Activated CD4-positive, alpha-beta T cell treated with anti-CD3 and anti-CD28 coated beads, Interleukin-2, Interleukin-4, amounts not matched to agents 100 ng/mL and 50 ng/mL, durations not matched to agents 16 hours and 8 hours (primary cell): ENCODE measurements around the gene TARM1.

Experiments
- DNase-seq: peaks from one replicate; pipeline ENCODE4 v3.0.0-alpha.2; 2020; ENCODE audit warnings: low spot score

The TARM1 gene

GRCh38 chr19:54030895-54031586, 50.1 kb downstream of the TARM1 start:
- DNase-seq, result no peak

- DNase-seq, result peak; percentile 52
Measured at GRCh38 chr19:54029930-54030490, 51.2 kb downstream of the TARM1 start.

- DNase-seq, result no peak
Measured at GRCh38 chr19:54029301-54029700, 51.9 kb downstream of the TARM1 start.

- DNase-seq, result no peak
Measured at GRCh38 chr19:54026656-54027055, 54.5 kb downstream of the TARM1 start.

- DNase-seq, result no peak
Measured at GRCh38 chr19:54024660-54025059, 56.5 kb downstream of the TARM1 start.

GRCh38 chr19:54023191-54023590, 58.0 kb downstream of the TARM1 start:
- no peak for DNase-seq

GRCh38 chr19:54021932-54022331, 59.2 kb downstream of the TARM1 start:
- DNase-seq, result no peak

GRCh38 chr19:54021363-54021762, 59.8 kb downstream of the TARM1 start:
- no peak for DNase-seq
